Measurements from ENCODE around the gene CDC25C.

Gene CDC25C

GRCh38 chr5:138352722-138353559 is 21.3 kb upstream of the CDC25C start:
- Mint-ChIP-seq H3K27ac (peak overlapping the region; percentile 93), H3K9me3 (peaks cover 6% of the 10 kb centered on the region), H3K4me3 (peak overlapping the region; percentile 96), H3K27me3 (no peaks in the 10 kb centered on the region), H3K36me3 (ENCODE audit: low read depth) (peaks cover 19% of the 10 kb centered on the region), H3K4me1 (ENCODE audit: low read depth) (peaks cover 52% of the 10 kb centered on the region)

- Mint-ChIP-seq H3K27me3 (no peaks in the 10 kb centered on the region), H3K4me3 (peak within 1 kb of the TSS; percentile 96), H3K9me3 (peaks cover 6% of the 10 kb centered on the region), H3K36me3 (ENCODE audit: low read depth) (peaks cover 26% of the 10 kb centered on the region), H3K4me1 (ENCODE audit: low read depth) (peaks cover 52% of the 10 kb centered on the region), H3K27ac (peak within 1 kb of the TSS; percentile 93)
Observed at GRCh38 chr5:138352071-138352721, 20.6 kb upstream of the CDC25C start, which contains the start of gene KDM3B. TSS of gene KDM3B (plus strand) at chr5:138352685. CDS start at chr5:138352796, 111 bp downstream.

- H3K36me3 Mint-ChIP-seq (ENCODE audit: low read depth): peaks cover 33% of the 10 kb centered on the region
- no peaks in the 10 kb centered on the region for H3K27me3 Mint-ChIP-seq
- peaks cover 47% of the 10 kb centered on the region for H3K4me1 Mint-ChIP-seq (ENCODE audit: low read depth)
- peaks cover 6% of the 10 kb centered on the region for H3K9me3 Mint-ChIP-seq
- peak overlapping the region; percentile 65 for H3K27ac Mint-ChIP-seq
- H3K4me3 Mint-ChIP-seq: peak overlapping the region; percentile 71
Observed at GRCh38 chr5:138351517-138351916, 19.9 kb upstream of the CDC25C start.

- no peaks in the 10 kb centered on the region for H3K27me3 Mint-ChIP-seq
- H3K4me3 Mint-ChIP-seq: no peak overlapping the region
- H3K27ac Mint-ChIP-seq: no peak overlapping the region
- H3K9me3 Mint-ChIP-seq: peaks cover 6% of the 10 kb centered on the region
- peaks cover 36% of the 10 kb centered on the region for H3K36me3 Mint-ChIP-seq (ENCODE audit: low read depth)
- peaks cover 43% of the 10 kb centered on the region for H3K4me1 Mint-ChIP-seq (ENCODE audit: low read depth)
Observed at GRCh38 chr5:138351056-138351455, 19.5 kb upstream of the CDC25C start.

GRCh38 chr5:138350563-138350890 is 18.9 kb upstream of the CDC25C start:
- peaks cover 39% of the 10 kb centered on the region for H3K36me3 Mint-ChIP-seq (ENCODE audit: low read depth)
- no peak overlapping the region for H3K4me3 Mint-ChIP-seq
- H3K27ac Mint-ChIP-seq: no peak overlapping the region
- H3K4me1 Mint-ChIP-seq (ENCODE audit: low read depth): peaks cover 37% of the 10 kb centered on the region
- H3K27me3 Mint-ChIP-seq: no peaks in the 10 kb centered on the region
- H3K9me3 Mint-ChIP-seq: peaks cover 6% of the 10 kb centered on the region

GRCh38 chr5:138349852-138350562 is 18.4 kb upstream of the CDC25C start:
- H3K36me3 Mint-ChIP-seq (ENCODE audit: low read depth): peaks cover 35% of the 10 kb centered on the region
- no peaks in the 10 kb centered on the region for H3K27me3 Mint-ChIP-seq
- H3K4me1 Mint-ChIP-seq (ENCODE audit: low read depth): peaks cover 32% of the 10 kb centered on the region
- H3K9me3 Mint-ChIP-seq: peaks cover 6% of the 10 kb centered on the region
- H3K27ac Mint-ChIP-seq: no peak overlapping the region
- H3K4me3 Mint-ChIP-seq: no peak overlapping the region

- Mint-ChIP-seq H3K27ac (no peak overlapping the region), H3K9me3 (peaks cover 2% of the 10 kb centered on the region), H3K4me3 (no peak overlapping the region), H3K36me3 (ENCODE audit: low read depth) (peaks cover 39% of the 10 kb centered on the region), H3K4me1 (ENCODE audit: low read depth) (peaks cover 13% of the 10 kb centered on the region), H3K27me3 (no peaks in the 10 kb centered on the region)
Observed at GRCh38 chr5:138346889-138347288, 15.3 kb upstream of the CDC25C start.

GRCh38 chr5:138344887-138345622 is 13.5 kb upstream of the CDC25C start:
- no peak overlapping the region for H3K27ac Mint-ChIP-seq
- peaks cover 14% of the 10 kb centered on the region for H3K4me1 Mint-ChIP-seq (ENCODE audit: low read depth)
- H3K27me3 Mint-ChIP-seq: no peaks in the 10 kb centered on the region
- H3K4me3 Mint-ChIP-seq: no peak overlapping the region
- H3K9me3 Mint-ChIP-seq: no peaks in the 10 kb centered on the region
- peaks cover 44% of the 10 kb centered on the region for H3K36me3 Mint-ChIP-seq (ENCODE audit: low read depth)

GRCh38 chr5:138340008-138340407 is 8.4 kb upstream of the CDC25C start:
- Mint-ChIP-seq H3K36me3 (ENCODE audit: low read depth) (peaks cover 24% of the 10 kb centered on the region), H3K4me3 (peak overlapping the region; percentile 85), H3K9me3 (no peaks in the 10 kb centered on the region), H3K27me3 (no peaks in the 10 kb centered on the region), H3K27ac (peak overlapping the region; percentile 21), H3K4me1 (ENCODE audit: low read depth) (peaks cover 35% of the 10 kb centered on the region)

GRCh38 chr5:138339464-138339863 is 7.9 kb upstream of the CDC25C start:
- Mint-ChIP-seq H3K27me3 (no peaks in the 10 kb centered on the region), H3K9me3 (no peaks in the 10 kb centered on the region), H3K27ac (peak overlapping the region; percentile 85), H3K4me1 (ENCODE audit: low read depth) (peaks cover 35% of the 10 kb centered on the region), H3K4me3 (peak overlapping the region; percentile 85), H3K36me3 (ENCODE audit: low read depth) (peaks cover 24% of the 10 kb centered on the region)

- peak overlapping the region; percentile 85 for H3K4me3 Mint-ChIP-seq
- H3K9me3 Mint-ChIP-seq: no peaks in the 10 kb centered on the region
- H3K27ac Mint-ChIP-seq: peak overlapping the region; percentile 85
- peaks cover 24% of the 10 kb centered on the region for H3K36me3 Mint-ChIP-seq (ENCODE audit: low read depth)
- H3K27me3 Mint-ChIP-seq: no peaks in the 10 kb centered on the region
- H3K4me1 Mint-ChIP-seq (ENCODE audit: low read depth): peaks cover 35% of the 10 kb centered on the region
Observed at GRCh38 chr5:138339091-138339456, 7.5 kb upstream of the CDC25C start.

- Mint-ChIP-seq H3K36me3 (ENCODE audit: low read depth) (peaks cover 19% of the 10 kb centered on the region), H3K27ac (peak overlapping the region; percentile 85), H3K4me3 (peak overlapping the region; percentile 88), H3K9me3 (no peaks in the 10 kb centered on the region), H3K4me1 (ENCODE audit: low read depth) (peaks cover 35% of the 10 kb centered on the region), H3K27me3 (no peaks in the 10 kb centered on the region)
Observed at GRCh38 chr5:138338411-138339090, 6.9 kb upstream of the CDC25C start.

- peak within 1 kb of the TSS; percentile 98 for H3K27ac Mint-ChIP-seq
- H3K4me3 Mint-ChIP-seq: peak within 1 kb of the TSS; percentile 88
- H3K9me3 Mint-ChIP-seq: no peaks in the 10 kb centered on the region
- H3K36me3 Mint-ChIP-seq (ENCODE audit: low read depth): peaks cover 16% of the 10 kb centered on the region
- H3K27me3 Mint-ChIP-seq: no peaks in the 10 kb centered on the region
- H3K4me1 Mint-ChIP-seq (ENCODE audit: low read depth): peaks cover 35% of the 10 kb centered on the region
Observed at GRCh38 chr5:138337685-138338410, 6.2 kb upstream of the CDC25C start, which contains the start of gene FAM53C. TSS of gene FAM53C (plus strand) at chr5:138338266. CDS start at chr5:138341336, 3,070 bp downstream.
